HG02642 (cell line): ENCODE data around the gene ACBD3.

Experiments
- ATAC-seq: cut with Tn5 transposase; IDR thresholded peaks from one replicate; pipeline ENCODE4 v1.9.1; 2021; ENCODE audit warnings: mild to moderate bottlenecking; ENCODE audit not compliant: unreplicated experiment, poor library complexity

The ACBD3 gene

GRCh38 chr1:226135709-226136108 lies 50.8 kb downstream of the ACBD3 start:
- no peak for ATAC-seq

DNA sequence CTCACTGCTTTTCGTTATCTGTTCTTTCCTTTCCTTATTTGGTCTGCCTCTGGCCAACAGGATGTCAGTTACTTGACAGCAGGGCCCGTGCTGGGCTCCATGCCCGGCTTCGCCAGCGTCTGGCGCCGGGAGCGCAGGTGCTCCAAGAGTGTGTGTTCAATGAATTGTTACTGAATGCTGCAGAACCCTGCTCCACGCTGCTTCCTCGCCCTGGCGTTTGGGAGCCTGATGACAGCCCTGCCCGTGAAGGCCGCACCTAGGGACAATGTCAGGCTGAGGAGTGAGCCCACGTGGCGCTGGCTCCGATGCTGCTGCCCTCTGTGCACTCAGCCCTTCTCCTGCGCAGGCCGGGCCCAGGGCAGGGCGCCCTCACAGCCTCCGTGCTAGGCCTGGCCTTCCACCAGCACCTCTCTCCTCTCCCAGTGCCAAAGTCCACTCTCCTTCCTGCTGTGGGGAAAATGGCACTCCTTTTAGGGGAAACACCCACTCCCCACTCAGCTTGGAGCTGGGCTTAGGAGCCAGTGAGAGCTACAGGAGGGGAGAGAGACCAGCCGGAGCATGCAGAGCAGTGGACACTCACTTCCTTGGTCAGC lies 51.4 kb downstream of the ACBD3 start:
- ATAC-seq: no peak

DNA sequence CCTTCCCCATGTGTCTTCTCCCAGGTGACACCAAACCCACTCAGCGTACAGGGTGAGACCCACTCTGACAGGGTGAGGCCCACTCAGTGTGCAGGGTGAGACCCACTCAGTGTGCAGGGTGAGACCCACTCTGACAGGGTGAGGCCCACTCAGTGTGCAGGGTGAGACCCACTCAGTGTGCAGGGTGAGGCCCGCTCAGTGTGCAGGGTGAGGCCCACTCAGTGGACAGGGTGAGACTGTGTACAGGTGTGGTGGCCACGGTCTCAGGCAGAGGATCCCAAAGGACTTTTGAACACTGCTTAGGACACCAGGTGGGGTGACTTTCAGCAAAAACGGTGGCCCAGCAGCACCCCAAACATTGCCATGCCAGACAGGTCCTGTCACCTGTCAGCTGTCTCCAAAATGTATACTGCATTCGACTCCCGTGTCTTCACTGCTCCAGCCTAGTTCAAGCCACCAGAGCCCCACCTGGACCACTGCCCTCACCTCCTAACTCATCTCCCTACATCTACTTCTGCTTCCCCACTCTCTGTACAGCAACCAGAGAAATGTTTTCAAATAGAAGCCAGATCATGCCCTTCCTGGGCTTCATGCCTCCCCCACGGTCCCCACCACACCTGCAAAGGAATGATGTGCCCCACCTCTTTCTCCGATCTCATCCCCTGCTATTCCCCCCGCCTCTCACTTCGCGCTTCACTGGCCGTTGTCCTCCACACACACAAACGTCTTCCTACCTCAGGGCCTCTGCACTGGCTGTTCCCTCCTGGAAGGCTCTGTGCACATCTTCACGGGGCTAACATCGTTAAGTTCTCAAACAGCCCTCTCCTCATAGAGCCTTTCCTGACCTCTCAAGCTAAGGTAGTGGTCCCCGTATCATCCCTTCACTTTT lies 52.1 kb downstream of the ACBD3 start:
- no peak for ATAC-seq

DNA sequence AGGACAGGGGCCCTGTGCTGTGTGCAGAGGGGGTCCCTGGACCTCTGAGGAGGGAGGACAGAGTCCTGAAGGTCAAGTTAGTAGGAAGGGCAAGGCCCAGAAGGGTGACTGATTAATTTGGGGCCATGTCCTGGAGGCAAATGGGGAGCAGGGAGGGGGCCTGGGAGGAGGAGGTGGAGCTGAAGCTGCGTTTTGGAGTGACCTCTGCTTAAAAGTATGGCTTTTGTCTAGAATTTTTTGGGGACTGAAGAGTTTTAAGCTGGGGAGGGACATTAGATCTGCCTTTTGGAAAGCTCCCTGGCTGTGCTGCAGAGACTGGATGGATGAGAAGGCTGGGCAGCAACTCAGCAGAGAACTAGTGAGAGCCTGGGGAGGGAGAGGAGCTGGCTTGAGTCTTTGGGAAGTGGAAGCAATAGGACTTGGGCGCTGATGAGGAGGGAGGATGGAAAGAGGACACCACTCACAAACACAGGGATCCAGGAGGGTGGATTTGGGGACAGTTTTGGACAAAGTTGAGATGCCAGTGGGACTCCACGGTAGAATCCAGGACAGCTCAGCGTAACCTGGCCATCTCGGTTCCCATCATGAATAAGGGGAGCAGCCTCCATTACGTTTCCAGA lies 52.9 kb downstream of the ACBD3 start:
- ATAC-seq: no peak

DNA sequence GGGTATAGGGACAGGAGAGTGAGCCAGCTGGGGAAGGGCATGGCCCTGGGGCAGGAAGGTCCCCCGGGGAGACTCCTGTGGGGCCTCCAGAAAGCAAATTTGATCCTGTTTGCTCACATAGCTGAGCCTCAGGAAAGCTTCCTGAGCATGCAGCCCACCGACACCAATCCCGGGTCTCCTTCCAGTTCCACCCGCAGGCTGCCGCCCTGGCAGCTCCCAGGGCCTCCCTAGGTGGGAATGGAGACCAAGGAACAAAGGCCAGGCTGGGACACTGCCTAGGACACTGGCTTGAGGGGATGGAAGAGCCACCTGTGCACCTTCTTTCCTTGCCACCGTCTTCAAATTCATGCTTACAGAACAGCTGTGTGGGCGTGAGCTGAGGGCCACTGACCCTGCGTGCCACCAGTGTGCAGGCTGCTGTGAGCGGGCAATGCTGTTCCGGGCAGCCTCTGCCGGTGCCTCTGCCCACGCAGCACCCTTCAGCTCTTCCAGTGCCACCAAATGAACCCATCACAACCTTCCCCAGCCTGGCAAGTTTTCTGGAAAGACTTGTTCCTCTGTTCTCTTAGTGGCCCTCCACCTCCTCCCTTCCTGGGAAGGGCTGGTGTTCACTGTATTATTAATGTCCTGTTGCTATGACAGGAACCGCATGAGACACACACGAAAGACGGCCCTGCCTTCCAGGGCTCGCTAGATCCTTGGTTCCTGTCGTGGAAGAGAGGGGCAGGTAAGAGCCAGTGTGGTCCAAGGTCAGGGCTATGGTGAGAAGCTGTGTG lies 53.6 kb downstream of the ACBD3 start:
- ATAC-seq: peak; percentile 61

DNA sequence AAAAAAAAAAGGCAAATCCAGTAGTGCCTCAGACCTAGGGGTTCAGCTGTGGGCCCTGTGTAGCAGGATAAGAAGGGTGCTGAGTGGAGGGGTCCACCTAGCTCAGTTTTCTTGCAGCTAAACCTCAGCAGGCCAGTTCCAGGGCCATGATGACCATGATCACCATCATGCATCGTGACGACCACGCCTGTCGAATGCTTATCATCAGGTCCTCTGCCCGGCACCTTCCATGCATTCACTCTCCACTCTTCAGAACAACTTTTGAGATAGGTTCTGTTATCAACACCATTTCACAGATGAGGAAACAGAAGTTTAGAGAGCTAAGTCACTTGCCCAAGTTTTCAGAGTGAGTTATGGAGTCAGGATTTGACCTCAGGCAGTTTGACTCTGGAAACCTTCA lies 54.9 kb downstream of the ACBD3 start:
- ATAC-seq: no peak

DNA sequence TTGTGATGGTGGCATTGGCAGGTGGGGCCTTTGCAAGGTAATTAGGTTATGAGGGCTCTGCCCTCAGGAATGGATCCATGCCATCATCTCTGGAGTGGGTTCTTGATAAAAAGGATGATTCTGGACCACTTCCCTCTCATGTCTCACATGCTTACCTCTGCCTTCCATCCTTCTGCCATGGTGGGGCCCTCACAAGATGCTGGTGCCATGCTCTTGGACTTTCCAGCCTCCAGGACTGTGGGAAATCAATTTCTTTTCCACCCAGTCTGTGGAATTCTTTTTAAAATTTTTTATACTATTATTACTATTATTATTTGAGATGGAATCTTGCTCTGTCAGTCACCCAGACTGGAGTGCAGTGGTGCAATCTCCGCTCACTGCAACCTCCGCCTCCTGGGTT lies 57.3 kb downstream of the ACBD3 start:
- no peak for ATAC-seq

DNA sequence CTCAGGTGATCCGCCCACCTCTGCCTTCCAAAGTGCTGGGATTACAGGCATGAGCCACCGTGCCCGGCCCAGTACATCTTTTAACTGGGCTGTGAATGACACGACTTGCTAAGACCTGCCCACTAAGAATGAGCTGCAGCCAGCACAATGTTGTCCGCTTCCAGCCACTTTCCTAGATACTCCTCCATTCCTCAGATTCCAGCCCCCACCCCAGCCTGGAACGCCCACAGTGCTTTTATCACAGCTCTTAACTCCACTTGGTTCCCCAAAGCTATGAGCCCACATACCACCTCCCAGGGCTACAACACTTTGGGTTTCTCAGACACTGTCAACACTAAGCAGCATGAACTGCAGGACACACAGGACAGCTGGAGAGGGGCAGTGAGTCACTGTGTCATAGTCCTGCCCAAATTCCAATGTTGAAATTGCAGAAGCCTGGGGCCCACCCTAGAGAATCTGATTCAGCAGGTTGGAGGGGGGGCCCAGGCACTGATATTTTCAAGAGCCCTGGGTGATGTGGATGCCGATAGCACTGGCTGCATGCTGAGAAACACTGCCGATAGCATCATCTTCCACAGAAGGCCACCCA lies 58.0 kb downstream of the ACBD3 start:
- no peak for ATAC-seq

DNA sequence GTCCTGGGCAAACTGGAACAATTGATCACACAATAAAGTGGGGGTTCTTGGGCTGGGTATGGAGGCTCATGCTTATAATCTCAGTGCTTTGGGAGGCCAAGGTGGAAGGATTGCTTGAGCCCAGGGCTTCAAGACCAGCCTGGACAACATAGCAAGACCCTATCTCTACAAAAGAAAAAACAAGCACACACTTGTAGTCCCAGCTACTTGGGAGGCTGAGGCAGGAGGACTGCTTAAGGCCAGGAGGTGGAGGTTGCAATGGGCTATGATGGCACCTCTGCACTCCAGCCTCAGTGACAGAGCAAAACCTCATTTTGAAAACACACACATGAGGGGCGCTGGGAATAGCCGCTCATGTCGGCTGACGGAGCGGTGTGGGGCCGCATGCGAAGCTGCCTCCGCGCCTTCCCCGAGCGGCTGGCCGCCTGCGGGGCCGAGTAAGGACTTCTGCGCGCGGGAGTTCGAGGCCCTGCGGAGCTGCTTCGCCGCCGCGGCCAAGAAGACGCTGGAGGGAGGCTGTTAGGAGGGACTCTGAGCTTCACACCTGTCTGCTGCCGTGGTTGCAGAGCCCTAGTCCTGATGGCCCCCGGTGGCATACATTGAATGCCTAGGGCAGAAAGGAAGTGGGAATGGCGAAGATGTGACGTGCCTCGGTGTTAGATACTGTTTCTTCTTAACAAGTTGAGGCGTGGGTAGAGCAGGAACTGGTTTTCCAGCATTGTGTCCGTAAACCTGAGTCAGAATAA lies 59.5 kb downstream of the ACBD3 start:
- peak; percentile 2 for ATAC-seq

- no peak for ATAC-seq
Observed at GRCh38 chr1:226125831-226126230, 60.7 kb downstream of the ACBD3 start.

DNA sequence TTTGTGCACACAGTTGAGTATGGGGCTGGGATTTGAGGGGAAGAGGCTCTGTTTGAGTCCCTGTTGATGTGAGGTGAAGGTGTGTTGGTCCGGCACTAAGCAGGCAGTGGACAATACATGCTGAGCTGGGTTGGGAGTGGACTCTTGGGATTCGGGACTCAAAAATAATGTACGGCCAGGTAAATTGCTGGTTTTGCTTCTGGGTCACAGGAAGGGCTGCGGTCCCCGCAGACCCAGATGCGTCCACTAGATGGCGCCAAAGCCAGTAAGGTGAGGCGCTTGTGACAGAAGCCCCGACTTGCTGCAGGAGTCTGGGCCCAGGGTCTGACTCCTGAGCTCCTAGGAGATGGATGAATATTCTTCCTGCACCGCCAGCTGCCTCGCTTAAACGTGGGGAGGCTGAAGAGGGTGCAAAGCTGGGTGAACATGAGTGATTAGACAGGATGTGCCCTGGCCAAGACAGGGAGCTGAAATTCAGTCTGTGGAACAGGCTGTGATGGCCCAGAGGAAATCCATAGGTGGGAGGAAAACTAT lies 61.4 kb downstream of the ACBD3 start:
- peak; percentile 22 for ATAC-seq

- ATAC-seq: no peak
Observed at GRCh38 chr1:226123591-226124471, 62.7 kb downstream of the ACBD3 start.

- no peak for ATAC-seq
Observed at GRCh38 chr1:226123212-226123560, 63.4 kb downstream of the ACBD3 start.

DNA sequence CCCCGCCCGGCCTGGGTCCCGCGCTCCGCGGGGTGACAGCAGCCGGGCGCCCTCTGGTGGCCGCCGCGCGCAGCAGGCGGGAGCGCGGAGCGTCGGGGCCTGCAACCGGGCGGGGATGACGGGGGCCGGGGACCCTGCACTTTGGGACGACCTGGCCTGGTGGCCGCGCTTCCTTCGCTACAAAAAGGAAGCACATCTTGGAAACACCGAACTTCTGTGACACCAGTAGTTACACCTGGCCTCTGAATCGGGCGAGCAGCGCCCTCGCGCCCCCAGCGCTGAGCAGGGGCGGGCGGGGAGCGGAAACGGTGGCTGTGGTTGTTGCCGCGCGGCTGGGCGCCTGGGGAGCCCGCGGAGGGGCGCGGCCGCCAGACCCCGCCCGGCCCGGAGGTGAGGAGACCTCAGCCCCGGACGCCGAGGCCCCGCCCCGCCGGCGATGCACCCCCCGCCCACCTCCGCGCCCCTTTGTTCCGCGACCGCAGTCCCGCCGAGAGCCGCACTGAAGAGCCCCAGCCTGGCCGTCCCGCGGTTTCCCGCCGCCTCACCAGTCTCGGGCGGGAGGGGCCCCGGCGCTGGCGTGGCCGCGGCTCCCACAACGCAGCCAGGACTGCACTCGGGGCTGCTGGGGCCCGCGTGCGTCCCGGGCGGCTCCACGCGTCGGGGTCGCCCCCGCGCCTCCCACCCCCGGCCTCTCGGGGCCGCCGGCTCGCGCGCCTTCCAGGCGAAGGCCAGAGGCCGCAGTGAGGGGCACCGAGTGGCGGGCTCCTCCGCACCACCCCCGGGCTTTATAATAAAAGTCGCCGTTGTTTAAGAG lies 64.7 kb downstream of the ACBD3 start:
- peak; percentile 71 for ATAC-seq

DNA sequence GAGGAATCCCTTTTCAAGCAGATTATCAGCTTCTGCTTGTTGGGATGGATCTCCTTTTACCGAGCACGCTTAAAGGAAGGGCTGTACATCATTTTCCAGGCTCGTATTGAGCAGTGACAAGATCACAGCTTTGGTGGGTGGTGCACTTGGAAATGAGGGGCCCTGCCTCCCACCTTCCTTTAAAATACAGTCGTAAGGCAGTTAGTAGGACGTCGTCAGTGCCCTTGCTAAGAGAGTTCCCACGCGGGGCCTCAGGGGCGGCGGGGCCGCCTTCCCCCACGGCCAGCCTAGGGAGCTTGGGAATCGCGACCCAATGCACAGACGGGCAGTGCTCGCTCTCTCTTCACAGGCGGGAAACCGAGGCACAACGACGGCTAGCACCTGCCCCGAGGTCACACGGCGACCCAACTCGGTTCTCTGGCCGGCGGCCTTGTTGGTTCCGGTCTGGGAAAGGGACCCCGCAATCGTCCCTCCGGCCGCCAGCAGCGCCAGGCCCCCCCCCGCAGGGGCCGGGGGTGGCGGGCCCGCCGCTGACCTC lies 65.4 kb downstream of the ACBD3 start:
- ATAC-seq: no peak

GRCh38 chr1:226120398-226120797 lies 66.1 kb downstream of the ACBD3 start:
- no peak for ATAC-seq

GRCh38 chr1:226119169-226119568 lies 67.4 kb downstream of the ACBD3 start:
- ATAC-seq: no peak
